Gastrocnemius medialis (tissue), 4 donors: ENCODE measurements around the gene CD300LG.

Experiments used
- CTCF ChIP-seq, 5 experiments: fragments of 450-650 bp in 3 of 5; fragments of 200-600 bp in 2 of 5; sonication (generic) in 2 of 5; IDR thresholded peaks in 4 of 5; conservative IDR thresholded peaks in 1 of 5; 1 replicate in 4 of 5; 2 replicates in 1 of 5; pipeline ENCODE4 v1.5.1; 2016 to 2019; ENCODE audit warnings: antibody characterized with exemption in 5 of 5, mild to moderate bottlenecking in 3 of 5, moderate library complexity in 3 of 5
- POLR2A ChIP-seq, 2 donors: fragments of 450-650 bp; IDR thresholded peaks; one replicate each; pipeline ENCODE4 v1.6.1; 2017; ENCODE audit warnings: antibody characterized with exemption in 2 of 2, mild to moderate bottlenecking in 2 of 2, moderate library complexity in 2 of 2

- TF ChIP-seq CTCF (IDR thresholded peaks at IDR 0.05 in 4 of 5, conservative IDR thresholded peaks at IDR 0.05 in 1 of 5) (no peak), POLR2A (IDR thresholded peaks at IDR 0.05) (peak in 1 of 2 donors; percentile 37)
Measured at GRCh38 chr17:43846963-43847371, at the start of gene CD300LG.
